Activated CD8-positive, alpha-beta memory T cell treated with anti-CD3 and anti-CD28 coated beads for 36 hours (primary cell): ENCODE data around the gene LHFPL3. TPM values are rescaled to one million over a fixed set of nuclear protein-coding genes. Genes with fewer than 3 reads are reported as not detected.

Experiments
- CTCF ChIA-PET: fragments of 350-600 bp; sonication (Branson Sonifier 250); formaldehyde crosslinking; loops from one replicate; lab custom pipeline; 2021; ENCODE audit warnings: antibody characterized with exemption; lab: Charles Lee
- POLR2A ChIA-PET: fragments of 350-600 bp; sonication (Branson Sonifier 250); formaldehyde crosslinking; loops from one replicate; lab custom pipeline; 2021; ENCODE audit warnings: antibody characterized with exemption; lab: Charles Lee
- total RNA-seq, 2 experiments: library from RNA; stranded (reverse); gene quantifications; one replicate each; pipeline ENCODE4 v1.2.3, GENCODE V29; 2021

Gene LHFPL3
- total RNA-seq, 2 experiments from 2014 or later, result not detected

- POLR2A ChIA-PET, result no interaction called here
- CTCF ChIA-PET, result interaction anchor here (0.7 kb wide), 1 partner anchor 145 kb away, joined by 5 read pairs; no protein-coding TSS in a partner anchor
These were observed 527.5 kb downstream of the LHFPL3 start for GRCh38 chr7:104855861-104856260.

- CTCF ChIA-PET, result interaction anchor here (1.3 kb wide), 1 partner anchor 626 kb away, joined by 3 read pairs; no protein-coding TSS in a partner anchor
- POLR2A ChIA-PET, result no interaction called here
These were observed 529.3 kb downstream of the LHFPL3 start for GRCh38 chr7:104857458-104858425.

DNA sequence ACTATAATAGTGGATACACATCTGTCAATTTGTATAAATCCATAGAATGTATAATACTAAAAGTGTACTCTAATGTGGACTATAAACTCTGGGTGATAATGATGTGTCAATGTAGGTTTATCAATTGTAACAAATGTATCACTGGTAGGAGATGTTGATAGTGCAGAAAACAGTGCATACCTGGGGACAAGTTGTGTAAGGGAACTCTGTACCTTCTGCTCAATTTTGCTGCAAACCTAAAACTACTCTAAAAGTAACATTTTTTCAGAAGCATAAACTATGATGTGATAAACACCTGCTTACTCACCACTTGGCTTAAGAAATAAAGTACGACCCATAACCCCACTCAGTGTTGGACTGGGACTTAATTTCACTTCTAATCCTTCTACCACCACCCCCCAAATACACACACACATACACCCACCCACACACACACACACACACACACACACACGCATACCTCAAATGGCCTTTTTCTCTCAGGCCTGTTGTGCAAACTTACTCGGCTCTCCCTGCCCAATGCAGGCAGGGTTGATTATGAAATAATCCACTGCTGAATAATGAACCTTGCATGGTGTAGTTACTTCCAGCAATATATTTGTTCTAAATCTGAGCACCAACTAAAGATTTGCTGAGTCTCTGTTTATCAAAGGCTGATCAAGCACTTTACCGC, 531.5 kb downstream of the LHFPL3 start:
- ChIA-PET POLR2A (no interaction called here), CTCF (no interaction called here)

DNA sequence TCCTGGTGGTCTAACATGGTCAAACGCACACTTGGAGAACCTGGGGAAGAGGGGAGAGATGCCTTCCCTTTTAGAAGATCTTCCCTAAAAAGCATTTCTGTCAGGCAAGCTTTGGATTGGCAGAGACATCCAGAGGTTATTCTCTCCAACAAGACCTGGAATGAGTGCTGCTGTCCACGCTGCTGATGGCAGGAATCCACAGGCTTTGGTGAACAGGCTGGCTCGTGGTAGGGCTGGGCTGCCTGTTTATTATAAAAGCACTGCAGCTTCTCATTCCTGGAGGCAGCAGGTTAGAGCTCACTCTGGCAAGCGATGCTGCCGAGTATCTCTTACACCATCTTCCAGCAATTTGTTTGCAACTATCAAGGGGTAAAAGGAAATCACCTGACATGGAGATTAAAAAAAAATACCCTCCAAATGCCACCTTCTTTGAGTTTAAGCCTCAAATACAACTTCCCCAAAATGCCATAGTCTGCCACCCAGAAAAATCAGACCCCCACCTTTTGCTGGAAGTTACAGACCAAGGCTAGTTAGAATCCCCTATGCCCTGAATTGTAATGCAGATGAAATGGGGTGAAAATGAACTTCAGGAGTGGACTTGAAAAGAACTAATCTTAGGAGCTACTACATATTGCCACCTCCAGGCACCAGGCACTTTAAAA, 533.5 kb downstream of the LHFPL3 start:
- POLR2A ChIA-PET, result no interaction called here
- CTCF ChIA-PET, result interaction anchor here (1.4 kb wide), 1 partner anchor 22 kb away, joined by 6 read pairs; no protein-coding TSS in a partner anchor

DNA sequence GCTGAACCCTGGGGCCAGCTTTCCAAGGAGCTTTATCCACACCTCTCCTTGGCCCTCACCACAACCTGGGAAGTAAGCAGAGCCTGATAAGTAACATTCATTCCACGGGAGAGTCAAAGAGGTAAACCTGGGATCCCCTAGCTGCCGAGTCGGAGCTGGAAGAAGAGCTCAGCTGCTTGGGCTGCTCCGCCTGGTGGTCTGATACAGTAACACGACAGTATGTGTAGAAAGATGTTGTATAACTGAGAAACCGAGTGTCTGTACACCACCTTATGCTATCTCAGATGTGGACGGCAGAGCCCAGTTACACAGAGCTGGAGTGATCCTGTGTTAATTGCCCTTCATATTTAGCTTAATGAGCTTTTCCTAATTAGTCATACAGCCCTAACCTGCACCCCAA, 534.3 kb downstream of the LHFPL3 start:
- ChIA-PET CTCF (no interaction called here), POLR2A (no interaction called here)

- ChIA-PET CTCF (interaction anchor here (2.1 kb wide), 1 partner anchor 10 kb away, joined by 5 read pairs; no protein-coding TSS in a partner anchor), POLR2A (no interaction called here)
These were observed 545.0 kb downstream of the LHFPL3 start for GRCh38 chr7:104873401-104873800.

- ChIA-PET POLR2A (no interaction called here), CTCF (interaction anchor here (1.1 to 1.5 kb wide), 2 partner anchors 9 to 40 kb away, joined by 3 to 5 read pairs; no protein-coding TSS in a partner anchor)
These were observed 550.2 kb downstream of the LHFPL3 start for GRCh38 chr7:104878577-104878976.

- ChIA-PET POLR2A (no interaction called here), CTCF (interaction anchor here (0.6 to 3.1 kb wide), 10 partner anchors 10 to 1821 kb away, joined by 3 to 26 read pairs (median 3); no protein-coding TSS in a partner anchor)
These were observed 554.9 kb downstream of the LHFPL3 start for GRCh38 chr7:104883248-104883717.

GRCh38 chr7:104883718-104884452, 555.5 kb downstream of the LHFPL3 start:
- POLR2A ChIA-PET, result no interaction called here
- CTCF ChIA-PET, result interaction anchor here (0.6 to 3.1 kb wide), 12 partner anchors 11 to 1822 kb away, joined by 3 to 26 read pairs (median 3); no protein-coding TSS in a partner anchor

- CTCF ChIA-PET, result interaction anchor here (1.1 kb wide), 1 partner anchor 32 kb away, joined by 4 read pairs; no protein-coding TSS in a partner anchor
- POLR2A ChIA-PET, result no interaction called here
These were observed 558.2 kb downstream of the LHFPL3 start for GRCh38 chr7:104886651-104887050.

- ChIA-PET POLR2A (no interaction called here), CTCF (no interaction called here)
These were observed 561.8 kb downstream of the LHFPL3 start for GRCh38 chr7:104890216-104890615.

DNA sequence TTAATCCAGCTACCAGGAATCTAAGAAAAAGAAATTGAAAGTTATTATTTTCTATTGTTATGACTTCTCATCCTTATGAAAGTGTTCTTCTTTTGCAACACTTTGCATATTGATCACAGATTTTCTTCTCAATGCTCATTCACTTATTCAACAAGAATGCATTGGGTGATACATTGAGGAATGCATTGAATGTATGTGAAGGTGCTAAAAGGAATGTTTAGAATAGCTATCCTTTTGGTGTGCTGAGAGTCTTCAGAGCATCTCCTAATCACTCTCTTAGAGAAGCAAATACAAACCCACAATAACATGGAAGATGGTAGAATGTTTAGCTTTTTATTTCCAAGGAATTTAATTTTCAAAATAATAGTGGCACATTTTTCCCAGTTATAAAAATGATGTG, 563.5 kb downstream of the LHFPL3 start:
- CTCF ChIA-PET, result interaction anchor here (1.2 kb wide), 1 partner anchor 26 kb away, joined by 6 read pairs; no protein-coding TSS in a partner anchor
- POLR2A ChIA-PET, result no interaction called here

GRCh38 chr7:104894314-104894713, 565.9 kb downstream of the LHFPL3 start:
- POLR2A ChIA-PET, result no interaction called here
- CTCF ChIA-PET, result no interaction called here

DNA sequence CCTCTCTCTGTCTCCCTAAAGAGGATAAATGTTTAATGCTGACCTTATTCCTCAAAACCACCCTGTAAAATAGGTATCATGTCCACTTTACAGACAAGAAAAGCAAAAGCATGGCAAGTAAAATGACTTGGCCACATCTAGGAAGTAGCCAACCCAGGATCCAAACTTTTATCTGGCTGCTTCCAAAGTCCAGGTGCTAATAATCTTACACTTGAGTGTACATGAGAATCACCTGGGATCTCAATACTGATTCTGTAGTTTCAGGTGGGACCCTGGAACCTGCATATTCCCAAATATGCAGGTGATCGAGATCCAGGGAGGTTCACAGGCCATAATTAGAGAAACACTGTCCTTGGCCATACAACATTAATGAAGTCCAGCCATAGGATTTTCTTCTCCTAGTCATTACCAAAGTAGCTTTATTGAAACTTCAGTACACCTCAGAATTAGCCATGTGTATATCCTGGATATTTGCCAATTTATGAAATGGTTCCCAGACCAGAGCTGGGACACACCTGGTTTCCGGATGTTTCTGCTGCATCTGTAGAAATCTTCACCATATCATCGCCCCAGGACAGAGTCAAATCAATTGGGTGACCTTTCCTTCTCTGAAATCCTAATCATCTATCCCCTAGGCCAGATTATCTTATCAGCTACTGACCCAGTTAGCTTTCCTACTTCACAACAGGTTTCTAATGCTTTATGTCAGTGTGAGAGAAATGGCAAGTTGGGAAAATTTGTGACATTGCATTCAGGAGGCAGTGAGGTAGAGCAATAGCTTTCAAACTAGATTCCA, 566.5 kb downstream of the LHFPL3 start:
- ChIA-PET CTCF (no interaction called here), POLR2A (no interaction called here)

GRCh38 chr7:104895522-104896236, 567.3 kb downstream of the LHFPL3 start:
- ChIA-PET CTCF (no interaction called here), POLR2A (no interaction called here)

- POLR2A ChIA-PET, result no interaction called here
- CTCF ChIA-PET, result no interaction called here
These were observed 570.0 kb downstream of the LHFPL3 start for GRCh38 chr7:104898434-104898833.
